Neural cell (in vitro differentiated cells): ENCODE data around the gene FAM177B.
"Not testable (repeated sequence)": the region's sequence is repeated elsewhere in the genome, so short reads cannot be mapped to it uniquely, and the experiment has no call there.

Experiments used
- EP300 ChIP-seq: fragments of 450-650 bp; conservative IDR thresholded peaks from 2 replicates; pipeline ENCODE4 v1.6.1; 2014; ENCODE audit warnings: antibody characterized with exemption, mild to moderate bottlenecking, moderate library complexity; ENCODE audit not compliant: poor library complexity, severe bottlenecking
- POLR2AphosphoS5 ChIP-seq: IDR thresholded peaks from 2 replicates; pipeline ENCODE4 v1.6.1; 2012
- REST ChIP-seq: IDR thresholded peaks from 2 replicates; pipeline ENCODE4 v1.6.1; 2012; ENCODE audit warnings: borderline replicate concordance

GRCh38 chr1:222741630-222742457, 4.8 kb downstream of the FAM177B start:
- not testable (repeated sequence) for TF ChIP-seq REST, POLR2AphosphoS5, EP300
